Fibroblast of lung (primary cell): ENCODE measurements around the gene AASDH.

Source experiments
- CTCF ChIP-seq, 2 donors: IDR thresholded peaks in 1 of 2; conservative IDR thresholded peaks in 1 of 2; 1 replicate in 1 of 2; 2 replicates in 1 of 2; pipeline ENCODE4 v1.5.1; 2011 to 2012; ENCODE audit warnings: low read length in 2 of 2, control low read depth in 1 of 2, inconsistent platforms in 1 of 2, low read depth in 1 of 2, mild to moderate bottlenecking in 1 of 2
- EZH2 ChIP-seq: IDR thresholded peaks from 2 replicates; pipeline ENCODE4 v1.5.1; 2012; ENCODE audit warnings: low read length, control low read depth, mild to moderate bottlenecking; ENCODE audit errors: missing control alignments

GRCh38 chr4:56414135-56414670, 26.9 kb upstream of the AASDH start:
- TF ChIP-seq EZH2 (no peak), CTCF (conservative IDR thresholded peaks at IDR 0.05 in 1 of 2, IDR thresholded peaks at IDR 0.05 in 1 of 2; ENCODE audit: low read depth in 1 of 2, low read length in 2 of 2) (no peak)
